HG02798 (cell line): ENCODE data around the gene TAF10.
A peak's percentile ranks its signal among the peaks of the same experiment; 100 is the strongest.

Source experiments
- ATAC-seq: cut with Tn5 transposase; IDR thresholded peaks from one replicate; pipeline ENCODE4 v1.9.1; 2021; ENCODE audit warnings: mild to moderate bottlenecking; ENCODE audit not compliant: unreplicated experiment, poor library complexity

Gene TAF10

GRCh38 chr11:6612213-6613041 is at the start of gene TAF10:
TAF10 (minus strand) TSS chr11:6612216; CDS start chr11:6612189, 27 bp downstream.
- ATAC-seq, result peak; percentile 91

- no peak for ATAC-seq
These were observed 48.7 kb upstream of the TAF10 start for GRCh38 chr11:6660712-6661111.

DNA sequence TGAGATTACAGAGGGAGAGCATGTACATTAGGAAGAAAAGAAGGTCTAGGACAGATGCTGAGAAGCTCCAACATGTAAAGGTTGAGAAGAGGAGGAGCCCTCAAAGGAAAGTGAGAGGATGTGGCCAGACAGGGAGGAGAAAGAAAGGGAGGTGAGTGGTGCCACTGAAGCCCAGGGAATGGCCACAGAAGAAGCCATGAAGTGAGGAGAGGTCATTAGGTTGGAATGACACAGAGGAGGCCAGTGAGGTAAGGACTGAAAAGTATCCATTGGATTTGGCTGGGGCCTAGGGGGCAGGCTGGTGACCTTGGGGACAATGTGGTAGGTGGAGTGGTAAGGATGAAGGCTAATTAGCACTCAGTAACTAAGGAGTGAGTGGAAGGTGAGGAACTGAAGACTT is 46.6 kb upstream of the TAF10 start:
- no peak for ATAC-seq

GRCh38 chr11:6657346-6657745 is 45.3 kb upstream of the TAF10 start:
- no peak for ATAC-seq

- ATAC-seq, result no peak
These were observed 44.9 kb upstream of the TAF10 start for GRCh38 chr11:6656936-6657335.

DNA sequence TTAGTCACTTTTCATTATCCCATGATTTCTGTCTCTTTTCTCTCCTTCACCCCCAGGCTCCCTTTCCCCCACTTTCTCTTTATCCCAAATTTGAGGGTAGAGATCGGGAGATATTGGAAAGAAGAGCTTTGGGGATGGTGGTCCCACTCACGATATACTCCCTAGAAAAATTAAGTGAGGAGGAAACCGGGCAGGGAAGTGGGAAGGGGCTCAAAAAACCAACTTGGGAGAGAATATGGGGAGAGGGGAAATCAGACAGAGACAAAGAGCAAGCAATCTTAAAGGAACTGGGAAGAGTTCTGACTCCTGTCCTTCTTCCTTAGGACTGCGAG is 44.5 kb upstream of the TAF10 start:
- ATAC-seq, result no peak

GRCh38 chr11:6655790-6656583 is 44.0 kb upstream of the TAF10 start, which contains the start of gene DCHS1:
DCHS1 (minus strand) TSS chr11:6655809; CDS start chr11:6641613, 14,196 bp downstream.
- no peak for ATAC-seq

GRCh38 chr11:6655020-6655789 is 43.2 kb upstream of the TAF10 start:
- ATAC-seq, result no peak

DNA sequence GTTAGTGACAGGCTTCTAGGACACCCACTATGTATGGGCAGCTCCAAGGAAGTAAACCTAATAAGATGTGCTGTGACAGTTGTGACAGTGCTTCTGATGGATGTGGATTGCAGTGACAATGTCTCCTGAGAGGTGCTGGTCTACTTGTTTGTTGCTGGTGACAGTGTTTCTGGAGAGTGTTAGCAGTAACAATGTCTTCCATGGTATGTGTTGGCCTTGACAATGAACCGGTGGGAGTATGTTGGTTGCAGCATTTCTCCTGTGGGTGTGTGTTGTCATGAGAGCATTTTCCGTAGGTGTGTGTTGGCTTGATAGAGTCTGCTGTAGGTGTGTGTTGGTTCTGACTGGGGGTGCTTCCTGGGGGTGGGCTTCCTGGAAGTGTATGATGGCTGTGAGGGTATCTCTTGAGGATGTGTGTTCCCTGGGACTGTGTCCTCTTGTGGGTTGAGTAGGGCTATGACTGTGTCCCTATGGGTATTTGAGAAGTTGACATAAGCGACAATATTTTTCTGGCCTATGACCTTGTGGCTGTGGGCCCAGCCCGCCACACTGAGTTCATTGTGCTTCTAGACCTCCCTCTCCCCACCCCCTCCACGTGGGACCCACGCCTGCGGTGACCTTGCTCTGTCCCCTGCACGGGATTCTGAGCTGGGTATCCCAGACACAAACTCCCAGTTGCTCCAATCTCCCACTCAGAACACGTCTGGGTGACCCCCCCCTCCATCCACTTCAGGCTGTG is 42.4 kb upstream of the TAF10 start:
- ATAC-seq, result no peak

DNA sequence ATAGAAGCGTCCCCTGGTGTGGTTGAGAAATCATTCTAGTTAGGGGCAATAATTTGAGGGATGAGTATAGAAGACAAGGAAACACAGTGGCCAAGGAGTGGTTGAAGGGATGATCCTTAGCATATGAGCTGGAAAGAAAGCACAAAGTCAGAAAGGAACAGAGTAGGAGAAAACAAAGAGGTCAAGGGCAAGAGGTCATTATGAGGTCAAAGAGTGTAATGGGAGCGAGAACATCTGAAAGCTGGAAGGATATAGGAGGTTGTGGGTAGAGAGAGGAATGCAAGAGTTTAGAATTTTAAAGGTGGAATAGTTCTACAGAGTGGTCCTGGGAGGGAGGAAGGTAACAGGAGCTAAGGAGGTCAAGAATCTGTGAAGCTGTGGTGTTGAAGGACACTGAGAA is 41.6 kb upstream of the TAF10 start:
- ATAC-seq, result no peak

GRCh38 chr11:6653097-6653496 is 41.1 kb upstream of the TAF10 start:
- ATAC-seq, result no peak

- ATAC-seq, result no peak
These were observed 40.2 kb upstream of the TAF10 start for GRCh38 chr11:6652182-6652581.

DNA sequence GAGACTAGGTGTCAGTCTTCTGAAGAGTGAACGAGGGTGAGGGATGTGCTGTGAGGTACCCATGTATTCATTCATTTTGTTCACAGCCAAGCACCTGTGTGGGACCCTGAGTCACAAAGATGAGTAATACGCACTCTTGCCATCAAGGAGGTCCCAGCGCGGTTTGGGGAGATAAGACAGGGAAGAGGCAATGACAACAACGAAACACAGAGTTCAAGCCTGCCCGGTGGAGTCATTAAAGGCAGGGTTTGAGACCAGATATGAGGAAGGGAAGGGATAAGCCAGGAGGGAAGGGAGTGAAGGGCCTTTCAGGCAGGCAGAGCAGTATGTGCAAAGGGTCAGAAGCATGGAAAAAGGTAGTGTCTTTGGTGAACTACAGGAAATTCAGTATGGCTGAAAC is 39.0 kb upstream of the TAF10 start:
- ATAC-seq, result no peak

DNA sequence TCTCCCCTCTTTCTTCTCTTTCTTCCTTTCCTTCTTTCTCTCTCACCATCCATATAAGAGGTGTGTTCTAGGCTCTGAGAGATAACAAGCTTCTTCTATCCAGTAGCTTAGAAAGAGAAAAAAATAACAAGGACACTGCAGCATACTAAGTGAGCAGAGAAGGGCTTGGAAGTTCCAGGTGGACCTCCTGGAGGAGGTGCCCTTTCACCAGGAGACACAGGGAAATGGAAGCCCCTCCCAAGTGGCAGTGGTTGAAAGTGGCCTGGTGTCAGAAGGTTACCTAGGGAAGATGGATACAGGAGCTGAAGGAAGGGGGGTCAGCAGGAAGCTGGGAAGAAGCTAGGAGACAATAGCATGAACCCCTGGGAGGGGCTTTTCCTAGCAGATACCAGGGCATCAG is 38.1 kb upstream of the TAF10 start:
- ATAC-seq, result no peak

GRCh38 chr11:6648501-6648900 is 36.5 kb upstream of the TAF10 start:
- no peak for ATAC-seq

DNA sequence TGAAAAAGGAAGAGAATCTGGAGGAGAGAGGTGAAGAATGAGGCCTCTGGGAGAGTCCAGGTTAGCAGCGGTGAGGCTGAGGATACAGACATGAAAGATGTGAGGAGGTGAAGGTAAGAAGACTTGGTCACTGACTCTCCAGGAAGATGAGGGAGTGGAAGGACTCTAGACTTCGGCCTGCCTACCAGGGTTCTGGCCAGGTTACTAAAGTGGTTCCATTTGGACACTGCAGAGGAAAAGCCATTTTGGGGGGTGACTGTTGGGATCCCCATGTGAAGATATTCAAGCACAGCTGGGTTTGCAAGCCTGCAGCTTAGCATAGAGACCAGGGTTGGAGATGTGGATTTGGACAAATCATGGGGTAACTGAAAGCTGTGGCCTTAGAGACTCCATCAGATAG is 35.8 kb upstream of the TAF10 start:
- ATAC-seq, result no peak

GRCh38 chr11:6646918-6647679 is 35.1 kb upstream of the TAF10 start:
- peak; percentile 89 for ATAC-seq

DNA sequence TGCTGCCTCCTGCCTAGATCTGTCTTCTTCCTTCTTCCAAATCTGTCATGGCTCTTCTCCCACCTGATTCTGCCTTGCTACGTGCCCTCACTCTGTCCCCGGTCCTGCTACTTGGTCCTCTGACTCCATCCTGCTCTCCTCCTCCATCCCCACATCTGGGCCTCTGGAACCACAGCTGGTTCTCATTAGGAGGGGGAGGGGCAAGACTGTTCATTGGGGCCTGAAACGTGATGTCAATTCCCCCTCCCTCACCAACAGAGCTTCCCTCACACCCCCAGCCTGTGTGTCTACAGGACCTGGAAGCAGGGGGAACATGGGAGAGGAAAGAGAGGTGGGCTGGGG is 34.5 kb upstream of the TAF10 start:
- ATAC-seq, result no peak

DNA sequence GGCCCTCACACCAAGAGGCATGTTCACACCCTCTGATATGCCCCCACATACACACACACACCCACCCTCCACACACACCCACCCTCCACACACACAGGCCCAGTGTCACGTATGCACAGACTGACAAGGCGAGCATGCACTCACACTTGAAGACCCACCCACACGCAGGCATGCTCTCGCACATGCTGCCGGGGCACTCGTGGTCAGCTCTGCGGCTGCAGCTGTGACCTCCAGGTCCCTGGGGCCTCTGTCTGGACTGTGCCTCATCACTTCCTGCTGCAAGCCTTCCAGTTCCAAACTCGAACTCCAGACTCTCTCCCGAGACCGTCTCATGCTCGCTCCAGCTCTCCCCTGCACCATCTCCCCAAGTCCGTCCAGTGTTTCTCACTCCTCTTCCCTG is 34.1 kb upstream of the TAF10 start:
- ATAC-seq, result peak; percentile 49

GRCh38 chr11:6642957-6643356 is 30.9 kb upstream of the TAF10 start:
- ATAC-seq, result no peak
